Measurements from ENCODE around the gene MAP4K3. TPM values are rescaled to one million over a fixed set of nuclear protein-coding genes. Genes with fewer than 3 reads are reported as not detected.

The MAP4K3 gene
- total RNA-seq, 3 donors from 2014 or later: 56.2 to 101 (median 69.8) TPM

- DNase-seq (ENCODE audit: low spot score in 2 of 2): no peak
- Histone ChIP-seq H3K27me3 (no peaks in the 10 kb centered on the region), H3K9me3 (no peaks in the 10 kb centered on the region), H3K27ac (no peak overlapping the region), H3K4me3 (no peak overlapping the region), H3K36me3 (no peaks in the 10 kb centered on the region), H3K4me1 (no peaks in the 10 kb centered on the region)
- intact Hi-C loops (cut with DNase I; ENCODE audit: low total_unique reads): no loop called here
- TF ChIP-seq CTCF (IDR thresholded peaks at IDR 0.05) (no peak), POLR2A (IDR thresholded peaks at IDR 0.05) (no peak), POLR2AphosphoS5 (IDR thresholded peaks at IDR 0.05) (no peak)
Observed at GRCh38 chr2:39320162-39320561, 116.9 kb downstream of the MAP4K3 start.

DNA sequence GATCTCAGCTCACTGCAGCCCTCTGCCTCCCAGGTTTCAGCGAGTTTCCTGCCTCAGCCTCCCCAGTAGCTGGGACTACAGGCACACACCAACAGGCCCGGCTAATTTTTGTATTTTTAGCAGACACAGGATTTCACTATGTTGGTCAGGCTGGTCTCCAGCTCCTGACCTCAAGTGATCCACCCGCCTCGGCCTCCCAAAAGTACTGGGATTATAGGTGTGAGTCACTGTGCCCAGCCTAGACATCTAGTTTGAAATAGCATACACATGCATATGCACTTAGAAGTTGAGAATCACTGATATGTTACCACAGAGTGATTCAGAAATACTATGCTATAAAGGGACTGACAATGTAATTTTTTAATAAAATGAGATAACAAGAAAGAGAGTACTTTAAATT, 123.5 kb downstream of the MAP4K3 start:
- DNase-seq (ENCODE audit: low spot score in 2 of 2): no peak
- Histone ChIP-seq H3K27ac (no peak overlapping the region), H3K4me1 (no peaks in the 10 kb centered on the region), H3K4me3 (no peak overlapping the region), H3K27me3 (no peaks in the 10 kb centered on the region), H3K9me3 (no peaks in the 10 kb centered on the region), H3K36me3 (no peaks in the 10 kb centered on the region)
- no peak for TF ChIP-seq POLR2AphosphoS5 (IDR thresholded peaks at IDR 0.05)
- TF ChIP-seq POLR2A (IDR thresholded peaks at IDR 0.05): no peak
- TF ChIP-seq CTCF (IDR thresholded peaks at IDR 0.05): no peak
- intact Hi-C loops (cut with DNase I; ENCODE audit: low total_unique reads): no loop called here

GRCh38 chr2:39311469-39311868, 125.6 kb downstream of the MAP4K3 start:
- H3K4me1 ChIP-seq: no peaks in the 10 kb centered on the region
- no peak for DNase-seq (ENCODE audit: low spot score in 2 of 2)
- no peak for TF ChIP-seq POLR2A (IDR thresholded peaks at IDR 0.05)
- no peak for TF ChIP-seq POLR2AphosphoS5 (IDR thresholded peaks at IDR 0.05)
- TF ChIP-seq CTCF (IDR thresholded peaks at IDR 0.05): no peak
- H3K4me3 ChIP-seq: no peak overlapping the region
- H3K9me3 ChIP-seq: no peaks in the 10 kb centered on the region
- no peaks in the 10 kb centered on the region for H3K36me3 ChIP-seq
- H3K27ac ChIP-seq: no peak overlapping the region
- intact Hi-C loops (cut with DNase I; ENCODE audit: low total_unique reads): no loop called here
- no peaks in the 10 kb centered on the region for H3K27me3 ChIP-seq

DNA sequence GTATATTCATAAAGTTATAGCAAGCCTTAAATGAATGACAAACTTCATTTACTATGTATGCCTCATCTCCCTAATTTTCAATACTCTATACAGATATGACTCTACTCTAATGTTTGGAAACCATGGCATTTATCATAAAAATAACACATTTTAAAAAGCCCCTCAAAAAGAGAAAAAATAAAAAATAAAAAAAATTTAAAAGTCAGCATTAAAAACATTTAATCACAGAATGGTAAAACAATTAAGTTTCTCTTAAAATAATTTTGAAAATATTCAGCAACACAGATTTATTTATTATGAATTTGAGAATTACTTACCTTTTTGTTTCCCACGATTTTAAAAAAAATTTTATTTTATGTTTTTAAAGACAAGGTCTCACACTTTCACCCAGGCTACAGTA, 128.3 kb downstream of the MAP4K3 start:
- no peaks in the 10 kb centered on the region for H3K4me1 ChIP-seq

DNA sequence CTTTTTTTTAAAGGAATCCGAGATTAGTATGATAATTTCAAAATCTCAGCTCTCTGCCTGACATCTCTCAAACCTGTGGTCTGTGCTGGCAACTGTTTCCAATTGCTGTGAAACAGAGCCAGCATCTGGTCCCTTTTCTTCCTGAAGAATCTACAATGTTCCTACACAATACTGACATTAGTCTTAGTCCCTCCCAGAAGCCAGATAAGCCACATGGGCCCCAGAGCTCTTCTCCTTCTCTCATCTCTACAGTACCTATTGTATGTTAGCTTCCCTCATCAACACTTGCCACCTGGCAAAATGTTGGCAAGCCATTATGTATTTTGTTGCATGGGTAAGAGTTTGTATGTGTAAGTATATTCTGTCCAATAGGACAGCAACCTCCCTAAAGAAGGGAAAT, 130.5 kb downstream of the MAP4K3 start:
- no peaks in the 10 kb centered on the region for H3K27me3 ChIP-seq
- no peak for DNase-seq (ENCODE audit: low spot score in 2 of 2)
- no peak overlapping the region for H3K27ac ChIP-seq
- intact Hi-C loops (cut with DNase I; ENCODE audit: low total_unique reads): no loop called here
- no peak for TF ChIP-seq POLR2AphosphoS5 (IDR thresholded peaks at IDR 0.05)
- no peak for TF ChIP-seq POLR2A (IDR thresholded peaks at IDR 0.05)
- no peaks in the 10 kb centered on the region for H3K9me3 ChIP-seq
- no peaks in the 10 kb centered on the region for H3K4me1 ChIP-seq
- no peak overlapping the region for H3K4me3 ChIP-seq
- H3K36me3 ChIP-seq: no peaks in the 10 kb centered on the region

More for the DNA sequence above, 128.3 kb downstream of the MAP4K3 start:
- Histone ChIP-seq H3K9me3 (no peaks in the 10 kb centered on the region), H3K27ac (no peak overlapping the region), H3K4me3 (no peak overlapping the region), H3K36me3 (no peaks in the 10 kb centered on the region), H3K27me3 (no peaks in the 10 kb centered on the region)
- TF ChIP-seq POLR2A (IDR thresholded peaks at IDR 0.05): no peak
- TF ChIP-seq POLR2AphosphoS5 (IDR thresholded peaks at IDR 0.05): no peak
- no peak for TF ChIP-seq CTCF (IDR thresholded peaks at IDR 0.05)
- DNase-seq (ENCODE audit: low spot score in 2 of 2): no peak
- intact Hi-C loops (cut with DNase I; ENCODE audit: low total_unique reads): no loop called here

GRCh38 chr2:39304729-39305128, 132.4 kb downstream of the MAP4K3 start:
- Histone ChIP-seq H3K4me3 (no peak overlapping the region), H3K27ac (no peak overlapping the region), H3K27me3 (no peaks in the 10 kb centered on the region), H3K4me1 (no peaks in the 10 kb centered on the region), H3K9me3 (no peaks in the 10 kb centered on the region), H3K36me3 (no peaks in the 10 kb centered on the region)
- no peak for DNase-seq (ENCODE audit: low spot score in 2 of 2)
- intact Hi-C loops (cut with DNase I; ENCODE audit: low total_unique reads): no loop called here
- TF ChIP-seq CTCF (IDR thresholded peaks at IDR 0.05) (no peak), POLR2A (IDR thresholded peaks at IDR 0.05) (no peak)

Data from breast epithelium (tissue), 4 donors.